Breast epithelium (tissue), 4 donors: Measurements from ENCODE around the gene CTDSPL. TPM values are rescaled to one million over a fixed set of nuclear protein-coding genes. Genes with fewer than 3 reads are reported as not detected.

Experiments
- DNase-seq, 2 donors: peaks; one replicate each; pipeline ENCODE4 v3.0.0-alpha.2; 2019; ENCODE audit warnings: low spot score in 2 of 2
- H3K27ac ChIP-seq, 2 donors: fragments of 200-600 bp; sonication (generic) in 1 of 2; one replicate each; pipeline ENCODE4 v1.5.1; 2016 to 2019; ENCODE audit warnings: mild to moderate bottlenecking in 1 of 2
- H3K27me3 ChIP-seq, 2 donors: fragments of 200-600 bp; sonication (generic) in 1 of 2; one replicate each; pipeline versions ENCODE4 v1.5.1 to v1.6.0; 2017 to 2019; ENCODE audit warnings: control low read depth in 1 of 2, mild to moderate bottlenecking in 1 of 2
- H3K36me3 ChIP-seq: fragments of 200-600 bp; one replicate; pipeline ENCODE4 v1.5.1; 2019
- H3K4me1 ChIP-seq, 2 donors: fragments of 200-600 bp; sonication (generic); one replicate each; pipeline ENCODE4 v1.5.1; 2016 to 2019; ENCODE audit warnings: control low read depth in 1 of 2
- H3K4me3 ChIP-seq, 3 donors: fragments of 200-600 bp; sonication (generic); 1 replicate in 2 of 3; 2 replicates in 1 of 3; pipeline ENCODE4 v1.5.1; 2016 to 2019; ENCODE audit warnings: mild to moderate bottlenecking in 3 of 3, moderate library complexity in 2 of 3
- H3K9me3 ChIP-seq, 2 donors: fragments of 200-600 bp; sonication (generic) in 1 of 2; one replicate each; pipeline ENCODE4 v1.5.1; 2016 to 2019; ENCODE audit warnings: control low read depth in 1 of 2
- POLR2A ChIP-seq: fragments of 450-650 bp; IDR thresholded peaks from one replicate; pipeline ENCODE4 v1.6.1; 2016; ENCODE audit warnings: antibody characterized with exemption, mild to moderate bottlenecking, moderate library complexity
- POLR2AphosphoS5 ChIP-seq, 3 donors: sonication (generic); formaldehyde crosslinking; IDR thresholded peaks; one replicate each; pipeline ENCODE4 v1.6.1; 2017; ENCODE audit warnings: antibody characterized with exemption in 3 of 3
- intact Hi-C: fragments of 100-400 bp; cut with DNase I; formaldehyde crosslinking; loops from one replicate; pipeline ENCODE4 v1.15.1; 2023; ENCODE audit warnings: low total_unique reads
- total RNA-seq, 3 donors: library from RNA; depleted of rRNA; stranded (reverse); fragments of >200 nt; gene quantifications; one replicate each; pipeline ENCODE4 v1.1.0, GENCODE V29; 2016
- TF ChIP-seq, protein P1 (sequence below), 3 donors: fragments of 450-650 bp; IDR thresholded peaks; one replicate each; pipeline ENCODE4 v1.5.1; 2016 to 2017; ENCODE audit warnings: antibody characterized with exemption in 3 of 3, mild to moderate bottlenecking in 3 of 3, moderate library complexity in 3 of 3

CTDSPL gene
- total RNA-seq, 3 donors from 2014 or later: 40.0 to 80.8 (median 63.1) TPM

GRCh38 chr3:37957539-37957936, 95.9 kb downstream of the CTDSPL start:
- peak overlapping the region in 1 of 2 donors; percentile 48 for H3K27ac ChIP-seq
- intact Hi-C loops: no loop called here
- H3K36me3 ChIP-seq: no peaks in the 10 kb centered on the region
- H3K4me1 ChIP-seq: no peaks in the 10 kb centered on the region
- no peaks in the 10 kb centered on the region for H3K27me3 ChIP-seq
- TF ChIP-seq, protein P1, sequence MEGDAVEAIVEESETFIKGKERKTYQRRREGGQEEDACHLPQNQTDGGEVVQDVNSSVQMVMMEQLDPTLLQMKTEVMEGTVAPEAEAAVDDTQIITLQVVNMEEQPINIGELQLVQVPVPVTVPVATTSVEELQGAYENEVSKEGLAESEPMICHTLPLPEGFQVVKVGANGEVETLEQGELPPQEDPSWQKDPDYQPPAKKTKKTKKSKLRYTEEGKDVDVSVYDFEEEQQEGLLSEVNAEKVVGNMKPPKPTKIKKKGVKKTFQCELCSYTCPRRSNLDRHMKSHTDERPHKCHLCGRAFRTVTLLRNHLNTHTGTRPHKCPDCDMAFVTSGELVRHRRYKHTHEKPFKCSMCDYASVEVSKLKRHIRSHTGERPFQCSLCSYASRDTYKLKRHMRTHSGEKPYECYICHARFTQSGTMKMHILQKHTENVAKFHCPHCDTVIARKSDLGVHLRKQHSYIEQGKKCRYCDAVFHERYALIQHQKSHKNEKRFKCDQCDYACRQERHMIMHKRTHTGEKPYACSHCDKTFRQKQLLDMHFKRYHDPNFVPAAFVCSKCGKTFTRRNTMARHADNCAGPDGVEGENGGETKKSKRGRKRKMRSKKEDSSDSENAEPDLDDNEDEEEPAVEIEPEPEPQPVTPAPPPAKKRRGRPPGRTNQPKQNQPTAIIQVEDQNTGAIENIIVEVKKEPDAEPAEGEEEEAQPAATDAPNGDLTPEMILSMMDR (IDR thresholded peaks at IDR 0.05): no peak
- TF ChIP-seq POLR2AphosphoS5 (IDR thresholded peaks at IDR 0.05) (no peak), POLR2A (no peak)
- no peaks in the 10 kb centered on the region for H3K9me3 ChIP-seq
- DNase-seq: no peak
- H3K4me3 ChIP-seq: no peak overlapping the region

- Histone ChIP-seq H3K36me3 (no peaks in the 10 kb centered on the region), H3K4me3 (no peak overlapping the region), H3K27me3 (no peaks in the 10 kb centered on the region), H3K4me1 (no peaks in the 10 kb centered on the region), H3K27ac (peak overlapping the region; percentile 27 to 38), H3K9me3 (no peaks in the 10 kb centered on the region)
- intact Hi-C loops: loop anchor here (10.0 kb wide), 1 partner anchor 107 kb away; no protein-coding TSS in a partner anchor
- DNase-seq: no peak
- TF ChIP-seq POLR2AphosphoS5 (IDR thresholded peaks at IDR 0.05) (no peak), POLR2A (no peak)
- TF ChIP-seq, protein P1 (IDR thresholded peaks at IDR 0.05): no peak
Measured at GRCh38 chr3:37961622-37962431, 100.1 kb downstream of the CTDSPL start.

DNA sequence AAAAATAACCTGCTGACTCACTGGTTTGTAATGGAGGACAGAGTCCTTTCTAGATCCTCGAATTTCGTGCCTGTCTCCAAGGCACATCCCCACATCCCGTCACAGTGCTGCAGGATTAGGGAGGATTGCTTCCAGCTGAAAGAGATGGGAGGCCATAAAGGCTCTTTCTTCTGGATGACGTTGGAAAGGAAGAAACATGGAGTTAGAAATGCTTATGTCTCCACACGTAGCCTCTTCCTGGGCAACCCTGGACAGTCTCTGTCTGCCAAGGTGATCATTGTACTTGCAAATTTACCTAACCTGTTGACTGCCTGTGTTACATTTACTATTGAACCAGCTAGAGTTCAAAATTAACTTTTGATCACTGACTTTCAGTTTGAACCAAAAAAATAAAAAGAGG, 101.3 kb downstream of the CTDSPL start:
- H3K4me1 ChIP-seq: no peaks in the 10 kb centered on the region
- H3K27me3 ChIP-seq: no peaks in the 10 kb centered on the region
- H3K9me3 ChIP-seq: no peaks in the 10 kb centered on the region
- intact Hi-C loops: loop anchor here (10.0 kb wide), 1 partner anchor 108 kb away; no protein-coding TSS in a partner anchor
- H3K27ac ChIP-seq: peak overlapping the region; percentile 43 to 54
- TF ChIP-seq POLR2AphosphoS5 (IDR thresholded peaks at IDR 0.05): no peak
- TF ChIP-seq, protein P1 (IDR thresholded peaks at IDR 0.05): no peak
- TF ChIP-seq POLR2A: no peak
- H3K4me3 ChIP-seq: no peak overlapping the region
- H3K36me3 ChIP-seq: no peaks in the 10 kb centered on the region
- no peak for DNase-seq

DNA sequence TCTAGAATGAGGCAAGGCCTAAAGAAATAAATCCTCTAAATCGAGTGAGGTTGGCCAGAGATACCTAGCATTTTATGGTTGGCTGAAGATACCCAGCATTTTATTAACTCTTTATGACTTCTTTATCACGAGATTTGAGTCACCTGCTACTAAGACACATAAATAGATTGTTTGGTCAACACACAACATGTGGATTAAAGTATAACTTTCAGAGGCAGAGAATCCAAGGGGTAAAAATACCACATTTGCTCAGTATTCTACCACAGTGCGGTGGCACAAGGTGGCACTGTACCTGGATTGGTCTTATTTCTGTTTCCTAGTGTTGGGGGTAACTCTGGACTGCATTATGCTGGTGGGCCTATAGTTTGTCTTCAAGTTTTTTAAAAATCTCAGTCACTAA, 102.0 kb downstream of the CTDSPL start:
- H3K4me3 ChIP-seq: no peak overlapping the region
- no peak for TF ChIP-seq POLR2AphosphoS5 (IDR thresholded peaks at IDR 0.05)
- TF ChIP-seq POLR2A: no peak
- TF ChIP-seq, protein P1 (IDR thresholded peaks at IDR 0.05): no peak
- no peaks in the 10 kb centered on the region for H3K27me3 ChIP-seq
- H3K27ac ChIP-seq: peak overlapping the region; percentile 43 to 54
- DNase-seq: no peak
- no peaks in the 10 kb centered on the region for H3K9me3 ChIP-seq
- intact Hi-C loops: loop anchor here (10.0 kb wide), 1 partner anchor 109 kb away; no protein-coding TSS in a partner anchor
- H3K4me1 ChIP-seq: no peaks in the 10 kb centered on the region
- H3K36me3 ChIP-seq: no peaks in the 10 kb centered on the region

GRCh38 chr3:37964146-37964545, 102.5 kb downstream of the CTDSPL start:
- Histone ChIP-seq H3K4me3 (no peak overlapping the region), H3K27ac (no peak overlapping the region), H3K36me3 (no peaks in the 10 kb centered on the region), H3K27me3 (no peaks in the 10 kb centered on the region), H3K9me3 (no peaks in the 10 kb centered on the region), H3K4me1 (no peaks in the 10 kb centered on the region)
- no peak for TF ChIP-seq POLR2A
- TF ChIP-seq, protein P1 (IDR thresholded peaks at IDR 0.05): no peak
- no peak for TF ChIP-seq POLR2AphosphoS5 (IDR thresholded peaks at IDR 0.05)
- intact Hi-C loops: loop anchor here (10.0 kb wide), 1 partner anchor 109 kb away; no protein-coding TSS in a partner anchor
- no peak for DNase-seq
